Fibroblast of lung (primary cell): Measurements from ENCODE around the gene CNDP1. TPM values are rescaled to one million over a fixed set of nuclear protein-coding genes. Genes with fewer than 3 reads are reported as not detected.

Source experiments
- DNase-seq, 2 donors: peaks; one replicate each; pipeline versions ENCODE4 v3.0.0 to v3.0.0-alpha.2; 2010; ENCODE audit warnings: low read depth in 2 of 2
- H2AFZ ChIP-seq: 2 replicates; pipeline ENCODE4 v1.5.1; 2012; ENCODE audit warnings: low read length, control low read depth, inconsistent platforms
- H3K27ac ChIP-seq: 2 replicates; pipeline ENCODE4 v1.5.1; 2011; ENCODE audit warnings: low read length, control low read depth; ENCODE audit not compliant: insufficient read depth
- H3K27me3 ChIP-seq: 2 replicates; pipeline ENCODE4 v1.5.1; 2011; ENCODE audit warnings: mild to moderate bottlenecking, low read length; ENCODE audit not compliant: control insufficient read depth, insufficient read depth
- H3K36me3 ChIP-seq: 2 replicates; pipeline ENCODE4 v1.5.1; 2011; ENCODE audit warnings: low read length; ENCODE audit not compliant: control insufficient read depth, insufficient read depth
- H3K4me1 ChIP-seq: 2 replicates; pipeline ENCODE4 v1.5.1; 2011; ENCODE audit warnings: low read length; ENCODE audit not compliant: control insufficient read depth, insufficient read depth; ENCODE audit errors: extremely low read depth
- H3K4me2 ChIP-seq: 2 replicates; pipeline ENCODE4 v1.5.1; 2011; ENCODE audit warnings: low read length, control low read depth; ENCODE audit not compliant: insufficient read depth; ENCODE audit errors: extremely low read depth
- H3K4me3 ChIP-seq, 4 experiments: fragments of 200-600 bp in 1 of 4; sonication (generic) in 1 of 4; replicated peaks in 1 of 4; 2 replicates each; pipeline ENCODE4 v1.5.1; 2011 to 2016; ENCODE audit warnings: low read length in 4 of 4, low read depth in 3 of 4, mild to moderate bottlenecking in 3 of 4, control low read depth in 2 of 4, inconsistent platforms in 1 of 4, mixed read lengths in 1 of 4; ENCODE audit not compliant: insufficient read depth in 1 of 4; ENCODE audit errors: control extremely low read depth in 1 of 4
- H3K79me2 ChIP-seq: 2 replicates; pipeline ENCODE4 v1.5.1; 2012; ENCODE audit warnings: mild to moderate bottlenecking, low read length, inconsistent platforms; ENCODE audit not compliant: control insufficient read depth, insufficient read depth
- H3K9ac ChIP-seq: 2 replicates; pipeline ENCODE4 v1.5.1; 2011; ENCODE audit warnings: mild to moderate bottlenecking, low read length, control low read depth; ENCODE audit not compliant: insufficient read depth
- H3K9me3 ChIP-seq: 2 replicates; pipeline ENCODE4 v1.5.1; 2012; ENCODE audit warnings: low read depth, low read length; ENCODE audit not compliant: control insufficient read depth, insufficient read depth
- H4K20me1 ChIP-seq: 2 replicates; pipeline ENCODE4 v1.5.1; 2011; ENCODE audit warnings: low read length; ENCODE audit not compliant: control insufficient read depth, insufficient read depth; ENCODE audit errors: extremely low read depth
- EZH2 ChIP-seq: IDR thresholded peaks from 2 replicates; pipeline ENCODE4 v1.5.1; 2012; ENCODE audit warnings: low read length, control low read depth, mild to moderate bottlenecking; ENCODE audit errors: missing control alignments
- polyA plus RNA-seq, 2 donors: library from polyadenylated mRNA; depleted of rRNA in 1 of 2; stranded (reverse) in 1 of 2; unstranded in 1 of 2; fragments of >200 nt; gene quantifications; 2 replicates each; pipeline ENCODE4 v1.2.1, GENCODE V29; 2011 to 2012; ENCODE audit warnings: missing spikeins in 1 of 2
- total RNA-seq: library from RNA; depleted of rRNA; stranded (reverse); fragments of >200 nt; gene quantifications from 2 replicates; pipeline ENCODE4 v1.2.1, GENCODE V29; 2014
- TF ChIP-seq, protein P1 (sequence below), 2 donors: IDR thresholded peaks in 1 of 2; conservative IDR thresholded peaks in 1 of 2; 1 replicate in 1 of 2; 2 replicates in 1 of 2; pipeline ENCODE4 v1.5.1; 2011 to 2012; ENCODE audit warnings: low read length in 2 of 2, control low read depth in 1 of 2, inconsistent platforms in 1 of 2, low read depth in 1 of 2, mild to moderate bottlenecking in 1 of 2

Gene CNDP1
- total and polyA plus RNA-seq, 2 donors (not counting 1 experiment from before 2014, with no cell fraction given), result not detected

DNA sequence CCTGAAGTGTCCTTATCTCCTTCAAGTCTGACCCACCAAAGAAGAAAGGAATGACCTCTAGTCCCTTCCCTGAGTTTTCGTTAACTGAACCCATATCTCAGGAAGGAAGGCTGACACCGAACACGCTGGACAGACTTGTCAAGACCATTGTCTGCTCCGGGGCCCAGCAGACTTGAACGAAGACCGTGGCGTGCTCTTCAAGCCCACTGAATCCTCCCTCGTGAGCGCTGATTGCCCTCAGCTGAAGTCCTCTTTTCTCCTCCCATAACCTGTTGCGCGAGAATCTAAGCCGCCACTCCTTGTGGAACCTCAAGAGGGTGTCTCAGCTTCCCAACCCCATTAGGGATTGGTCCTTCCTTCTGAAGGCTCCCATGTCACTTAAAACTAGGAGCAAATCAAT is 634 bp upstream of the CNDP1 start:
- H4K20me1 ChIP-seq, result no peaks in the 10 kb centered on the region
- no peak for DNase-seq
- TF ChIP-seq EZH2, result no peak
- TF ChIP-seq, protein P1, sequence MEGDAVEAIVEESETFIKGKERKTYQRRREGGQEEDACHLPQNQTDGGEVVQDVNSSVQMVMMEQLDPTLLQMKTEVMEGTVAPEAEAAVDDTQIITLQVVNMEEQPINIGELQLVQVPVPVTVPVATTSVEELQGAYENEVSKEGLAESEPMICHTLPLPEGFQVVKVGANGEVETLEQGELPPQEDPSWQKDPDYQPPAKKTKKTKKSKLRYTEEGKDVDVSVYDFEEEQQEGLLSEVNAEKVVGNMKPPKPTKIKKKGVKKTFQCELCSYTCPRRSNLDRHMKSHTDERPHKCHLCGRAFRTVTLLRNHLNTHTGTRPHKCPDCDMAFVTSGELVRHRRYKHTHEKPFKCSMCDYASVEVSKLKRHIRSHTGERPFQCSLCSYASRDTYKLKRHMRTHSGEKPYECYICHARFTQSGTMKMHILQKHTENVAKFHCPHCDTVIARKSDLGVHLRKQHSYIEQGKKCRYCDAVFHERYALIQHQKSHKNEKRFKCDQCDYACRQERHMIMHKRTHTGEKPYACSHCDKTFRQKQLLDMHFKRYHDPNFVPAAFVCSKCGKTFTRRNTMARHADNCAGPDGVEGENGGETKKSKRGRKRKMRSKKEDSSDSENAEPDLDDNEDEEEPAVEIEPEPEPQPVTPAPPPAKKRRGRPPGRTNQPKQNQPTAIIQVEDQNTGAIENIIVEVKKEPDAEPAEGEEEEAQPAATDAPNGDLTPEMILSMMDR (conservative IDR thresholded peaks at IDR 0.05 in 1 of 2, IDR thresholded peaks at IDR 0.05 in 1 of 2; ENCODE audit: low read depth in 1 of 2, low read length in 2 of 2), result no peak

DNA sequence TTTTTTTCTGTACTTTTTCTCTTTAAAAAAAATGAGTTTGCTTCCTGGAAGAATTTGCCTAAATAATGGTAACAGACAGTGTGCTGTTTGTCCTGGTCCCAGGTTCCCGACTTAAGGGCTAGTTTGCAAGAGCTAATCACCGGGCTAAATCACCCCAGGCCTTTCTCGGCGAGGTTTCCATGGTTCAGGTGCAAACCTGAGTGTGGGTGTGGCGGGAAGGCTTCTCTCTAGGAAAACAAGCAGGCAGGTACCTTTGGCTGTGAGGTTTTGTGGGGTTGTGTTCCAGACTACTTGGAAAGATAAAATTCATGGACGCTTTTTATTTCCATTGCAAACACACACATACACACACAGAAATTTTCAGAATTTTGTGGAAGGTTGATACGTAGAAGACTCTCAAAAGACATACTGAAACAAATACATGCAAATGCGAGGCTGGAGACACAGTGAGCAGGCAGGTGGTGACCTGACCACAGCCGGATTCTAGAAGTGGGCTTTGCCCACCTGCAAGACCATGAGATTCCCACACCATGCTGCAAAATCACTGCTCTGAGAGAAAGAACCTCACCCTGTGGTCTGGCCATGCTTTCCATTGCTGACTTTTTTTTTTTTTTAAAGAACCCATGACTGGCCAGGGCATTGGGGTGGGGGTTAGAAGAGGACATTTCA is 815 bp downstream of the CNDP1 start:
- H3K27ac ChIP-seq, result no peak overlapping the region
- no peak for DNase-seq
- TF ChIP-seq EZH2, result no peak
- TF ChIP-seq, protein P1 (conservative IDR thresholded peaks at IDR 0.05 in 1 of 2, IDR thresholded peaks at IDR 0.05 in 1 of 2; ENCODE audit: low read depth in 1 of 2, low read length in 2 of 2), result no peak
- H3K27me3 ChIP-seq, result peaks cover 8% of the 10 kb centered on the region
- H3K4me1 ChIP-seq, result no peaks in the 10 kb centered on the region
- H3K36me3 ChIP-seq, result no peaks in the 10 kb centered on the region
- no peak overlapping the region for H3K4me2 ChIP-seq
- no peaks in the 10 kb centered on the region for H3K79me2 ChIP-seq
- H3K9me3 ChIP-seq, result no peaks in the 10 kb centered on the region
- no peak overlapping the region for H3K9ac ChIP-seq
- H2AFZ ChIP-seq, result no peak overlapping the region
- H4K20me1 ChIP-seq, result no peaks in the 10 kb centered on the region
- H3K4me3 ChIP-seq, result no peak overlapping the region

More for the DNA sequence above, 634 bp upstream of the CNDP1 start:
- Histone ChIP-seq H3K9me3 (no peaks in the 10 kb centered on the region), H3K4me1 (no peaks in the 10 kb centered on the region), H3K27ac (no peak overlapping the region), H3K79me2 (no peaks in the 10 kb centered on the region), H2AFZ (no peak overlapping the region), H3K9ac (no peak overlapping the region), H3K4me2 (no peak overlapping the region), H3K36me3 (no peaks in the 10 kb centered on the region), H3K27me3 (peaks cover 8% of the 10 kb centered on the region), H3K4me3 (no peak overlapping the region)

DNA sequence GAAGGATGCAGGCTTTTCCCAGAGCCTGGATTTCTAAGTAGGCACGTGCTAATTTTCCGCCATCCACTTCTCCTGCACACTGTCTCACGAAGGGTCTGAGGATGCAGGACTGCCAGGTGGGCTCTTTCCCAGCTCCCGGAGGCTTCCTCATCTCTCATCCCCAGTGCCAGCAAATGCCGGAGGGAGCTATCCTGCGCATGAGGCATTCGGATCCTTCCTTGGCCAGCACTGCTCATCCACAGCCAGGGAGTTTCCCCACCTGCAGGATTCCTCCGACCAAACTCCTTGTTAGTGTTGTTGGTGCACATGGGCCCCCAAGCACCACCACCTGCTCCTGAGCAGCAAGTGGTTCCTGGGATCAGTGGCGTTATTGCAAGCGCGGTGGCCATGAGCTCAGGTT is 5.0 kb downstream of the CNDP1 start:
- H3K9ac ChIP-seq, result no peak overlapping the region
- no peak overlapping the region for H3K4me3 ChIP-seq
- H4K20me1 ChIP-seq, result no peaks in the 10 kb centered on the region
- H3K9me3 ChIP-seq, result no peaks in the 10 kb centered on the region
- no peaks in the 10 kb centered on the region for H3K27me3 ChIP-seq
- H3K4me1 ChIP-seq, result no peaks in the 10 kb centered on the region
- no peak overlapping the region for H3K27ac ChIP-seq
- no peak for DNase-seq
- H2AFZ ChIP-seq, result no peak overlapping the region
- TF ChIP-seq EZH2, result no peak
- TF ChIP-seq, protein P1 (conservative IDR thresholded peaks at IDR 0.05 in 1 of 2, IDR thresholded peaks at IDR 0.05 in 1 of 2; ENCODE audit: low read depth in 1 of 2, low read length in 2 of 2), result no peak
- no peaks in the 10 kb centered on the region for H3K36me3 ChIP-seq
- no peak overlapping the region for H3K4me2 ChIP-seq
- no peaks in the 10 kb centered on the region for H3K79me2 ChIP-seq
